ENCODE measurements around the gene SULT2A1. TPM values are rescaled to one million over a fixed set of nuclear protein-coding genes. Genes with fewer than 3 reads are reported as not detected.
"Not testable (repeated sequence)": the region's sequence is repeated elsewhere in the genome, so short reads cannot be mapped to it uniquely, and the experiment has no call there.

SULT2A1 gene
- total RNA-seq, 4 donors from 2014 or later: 0.32 to 0.96 TPM; not detected in 2

GRCh38 chr19:47890865-47891621, 4.9 kb upstream of the SULT2A1 start:
- in situ Hi-C loops (cut with MboI; ENCODE audit: low pct_ligation_motif_present in 1 of 4, low pct_unique_long_range_greater_than_20kb in 1 of 4, low sequenced_read_pairs in 3 of 4) (no loop called here), intact Hi-C loops (cut with DNase I; ENCODE audit: low total_unique reads) (no loop called here)
- no peak for DNase-seq
- no peaks in the 10 kb centered on the region for H3K9me3 ChIP-seq
- H3K4me1 ChIP-seq: no peaks in the 10 kb centered on the region
- no peak overlapping the region for H3K27ac ChIP-seq
- no peak for TF ChIP-seq POLR2A (IDR thresholded peaks at IDR 0.05)
- TF ChIP-seq, protein P1, sequence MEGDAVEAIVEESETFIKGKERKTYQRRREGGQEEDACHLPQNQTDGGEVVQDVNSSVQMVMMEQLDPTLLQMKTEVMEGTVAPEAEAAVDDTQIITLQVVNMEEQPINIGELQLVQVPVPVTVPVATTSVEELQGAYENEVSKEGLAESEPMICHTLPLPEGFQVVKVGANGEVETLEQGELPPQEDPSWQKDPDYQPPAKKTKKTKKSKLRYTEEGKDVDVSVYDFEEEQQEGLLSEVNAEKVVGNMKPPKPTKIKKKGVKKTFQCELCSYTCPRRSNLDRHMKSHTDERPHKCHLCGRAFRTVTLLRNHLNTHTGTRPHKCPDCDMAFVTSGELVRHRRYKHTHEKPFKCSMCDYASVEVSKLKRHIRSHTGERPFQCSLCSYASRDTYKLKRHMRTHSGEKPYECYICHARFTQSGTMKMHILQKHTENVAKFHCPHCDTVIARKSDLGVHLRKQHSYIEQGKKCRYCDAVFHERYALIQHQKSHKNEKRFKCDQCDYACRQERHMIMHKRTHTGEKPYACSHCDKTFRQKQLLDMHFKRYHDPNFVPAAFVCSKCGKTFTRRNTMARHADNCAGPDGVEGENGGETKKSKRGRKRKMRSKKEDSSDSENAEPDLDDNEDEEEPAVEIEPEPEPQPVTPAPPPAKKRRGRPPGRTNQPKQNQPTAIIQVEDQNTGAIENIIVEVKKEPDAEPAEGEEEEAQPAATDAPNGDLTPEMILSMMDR (IDR thresholded peaks at IDR 0.05): no peak
- no peak for TF ChIP-seq EP300 (IDR thresholded peaks at IDR 0.05; ENCODE audit: low read depth)
- TF ChIP-seq POLR2AphosphoS5 (IDR thresholded peaks at IDR 0.05): no peak
- peaks cover 4% of the 10 kb centered on the region for H3K27me3 ChIP-seq
- no peak overlapping the region for H3K4me3 ChIP-seq
- H3K36me3 ChIP-seq: no peaks in the 10 kb centered on the region
- WGBS, 2 donors (ENCODE audit: low coverage in 1 of 2): 58 to 65% methylated on average over 4 to 7 of the region's 7 CpGs

- intact Hi-C loops (cut with DNase I; ENCODE audit: low total_unique reads): no loop called here
- Histone ChIP-seq H3K36me3 (no peaks in the 10 kb centered on the region), H3K27ac (no peak overlapping the region), H3K4me1 (no peaks in the 10 kb centered on the region), H3K27me3 (peaks cover 14% of the 10 kb centered on the region), H3K9me3 (no peaks in the 10 kb centered on the region), H3K4me3 (no peak overlapping the region)
- TF ChIP-seq POLR2AphosphoS5 (IDR thresholded peaks at IDR 0.05) (no peak), POLR2A (IDR thresholded peaks at IDR 0.05) (no peak), EP300 (IDR thresholded peaks at IDR 0.05; ENCODE audit: low read depth) (no peak)
- TF ChIP-seq, protein P1 (IDR thresholded peaks at IDR 0.05): no peak
- DNase-seq: no peak
- in situ Hi-C loops (cut with MboI; ENCODE audit: low pct_ligation_motif_present in 1 of 4, low pct_unique_long_range_greater_than_20kb in 1 of 4, low sequenced_read_pairs in 3 of 4): no loop called here
- 67 to 86% methylated on average over 1 to 5 of the region's 5 CpGs for WGBS, 2 donors (ENCODE audit: low coverage in 1 of 2)
These were observed 1.1 kb downstream of the SULT2A1 start for GRCh38 chr19:47885067-47885463.

- H3K9me3 ChIP-seq: no peaks in the 10 kb centered on the region
- WGBS, 2 donors (ENCODE audit: low coverage in 1 of 2): 69% methylated on average over 3 of the region's 3 CpGs; no CpG with 5 or more reads in 1 of the 2 donors
- in situ Hi-C loops (cut with MboI; ENCODE audit: low pct_ligation_motif_present in 1 of 4, low pct_unique_long_range_greater_than_20kb in 1 of 4, low sequenced_read_pairs in 3 of 4): no loop called here
- no peak overlapping the region for H3K27ac ChIP-seq
- no peak for DNase-seq
- H3K4me1 ChIP-seq: no peaks in the 10 kb centered on the region
- H3K27me3 ChIP-seq: peaks cover 25% of the 10 kb centered on the region
- H3K36me3 ChIP-seq: no peaks in the 10 kb centered on the region
- intact Hi-C loops (cut with DNase I; ENCODE audit: low total_unique reads): no loop called here
- H3K4me3 ChIP-seq: no peak overlapping the region
- TF ChIP-seq, protein P1 (IDR thresholded peaks at IDR 0.05): no peak
- no peak for TF ChIP-seq POLR2AphosphoS5 (IDR thresholded peaks at IDR 0.05)
- TF ChIP-seq EP300 (IDR thresholded peaks at IDR 0.05; ENCODE audit: low read depth): no peak
- TF ChIP-seq POLR2A (IDR thresholded peaks at IDR 0.05): no peak
These were observed 3.2 kb downstream of the SULT2A1 start for GRCh38 chr19:47882890-47883289.

- DNase-seq: no peak
- 73 to 86% methylated on average over 1 to 5 of the region's 5 CpGs for WGBS, 2 donors (ENCODE audit: low coverage in 1 of 2)
- no peak overlapping the region for H3K27ac ChIP-seq
- H3K4me3 ChIP-seq: no peak overlapping the region
- in situ Hi-C loops (cut with MboI; ENCODE audit: low pct_ligation_motif_present in 1 of 4, low pct_unique_long_range_greater_than_20kb in 1 of 4, low sequenced_read_pairs in 3 of 4): no loop called here
- no peaks in the 10 kb centered on the region for H3K9me3 ChIP-seq
- peaks cover 21% of the 10 kb centered on the region for H3K27me3 ChIP-seq
- H3K36me3 ChIP-seq: no peaks in the 10 kb centered on the region
- intact Hi-C loops (cut with DNase I; ENCODE audit: low total_unique reads): no loop called here
- TF ChIP-seq EP300 (IDR thresholded peaks at IDR 0.05; ENCODE audit: low read depth) (no peak), POLR2A (IDR thresholded peaks at IDR 0.05) (no peak), POLR2AphosphoS5 (IDR thresholded peaks at IDR 0.05) (no peak)
- TF ChIP-seq, protein P1 (IDR thresholded peaks at IDR 0.05): no peak
- no peaks in the 10 kb centered on the region for H3K4me1 ChIP-seq
These were observed 4.4 kb downstream of the SULT2A1 start for GRCh38 chr19:47881757-47882156.

- H3K4me1 ChIP-seq; H3K27ac ChIP-seq; H3K9me3 ChIP-seq; H3K4me3 ChIP-seq; intact Hi-C loops (cut with DNase I; ENCODE audit: low total_unique reads); in situ Hi-C loops (cut with MboI; ENCODE audit: low pct_ligation_motif_present in 1 of 4, low pct_unique_long_range_greater_than_20kb in 1 of 4, low sequenced_read_pairs in 3 of 4); DNase-seq; H3K36me3 ChIP-seq: not testable (repeated sequence)
- H3K27me3 ChIP-seq: peaks cover 14% of the 10 kb centered on the region
- 67 to 85% methylated on average over 3 to 4 of the region's 4 CpGs for WGBS, 2 donors (ENCODE audit: low coverage in 1 of 2)
These were observed 6.7 kb downstream of the SULT2A1 start for GRCh38 chr19:47879385-47879784.
